Measurements from ENCODE around the gene RPS6KA2.

The RPS6KA2 gene

GRCh38 chr6:166478782-166479592 lies 148.1 kb downstream of the RPS6KA2 start:
- no peak for DNase-seq

GRCh38 chr6:166477647-166478365 lies 149.2 kb downstream of the RPS6KA2 start:
- DNase-seq: no peak

- DNase-seq: no peak
These were observed 150.3 kb downstream of the RPS6KA2 start for GRCh38 chr6:166476634-166477215.

GRCh38 chr6:166476061-166476591 lies 150.9 kb downstream of the RPS6KA2 start:
- no peak for DNase-seq

- DNase-seq: no peak
These were observed 152.1 kb downstream of the RPS6KA2 start for GRCh38 chr6:166474721-166475565.

GRCh38 chr6:166473886-166474571 lies 153.0 kb downstream of the RPS6KA2 start:
- DNase-seq: no peak

GRCh38 chr6:166472636-166473035 lies 154.4 kb downstream of the RPS6KA2 start:
- DNase-seq: no peak

- DNase-seq: no peak
These were observed 155.2 kb downstream of the RPS6KA2 start for GRCh38 chr6:166471797-166472260.

GRCh38 chr6:166470863-166471410 lies 156.1 kb downstream of the RPS6KA2 start:
- DNase-seq: no peak

GRCh38 chr6:166470029-166470862 lies 156.8 kb downstream of the RPS6KA2 start:
- no peak for DNase-seq

- DNase-seq: no peak
These were observed 157.6 kb downstream of the RPS6KA2 start for GRCh38 chr6:166469426-166469961.

- DNase-seq: no peak
These were observed 159.5 kb downstream of the RPS6KA2 start for GRCh38 chr6:166467436-166468000.

GRCh38 chr6:166466178-166467122 lies 160.6 kb downstream of the RPS6KA2 start:
- peak; percentile 48 for DNase-seq

GRCh38 chr6:166465671-166466087 lies 161.4 kb downstream of the RPS6KA2 start:
- no peak for DNase-seq

- no peak for DNase-seq
These were observed 162.1 kb downstream of the RPS6KA2 start for GRCh38 chr6:166465003-166465399.

GRCh38 chr6:166464068-166465002 lies 162.7 kb downstream of the RPS6KA2 start:
- no peak for DNase-seq

- DNase-seq: no peak
These were observed 163.5 kb downstream of the RPS6KA2 start for GRCh38 chr6:166463359-166464067.

Measured in kidney glomerular epithelial cell (primary cell).